Measurements from ENCODE around the gene MYO1B.

- TF ChIP-seq EP300 (IDR thresholded peaks at IDR 0.05): no peak
- no peak for TF ChIP-seq POLR2AphosphoS5 (IDR thresholded peaks at IDR 0.05)
- TF ChIP-seq CTCF (IDR thresholded peaks at IDR 0.05): no peak
- no peak for TF ChIP-seq POLR2A (IDR thresholded peaks at IDR 0.05)
These were observed 3.8 kb upstream of the MYO1B start for GRCh38 chr2:191241418-191241817.

Measured in upper lobe of left lung (tissue), 4 donors.